Measurements from ENCODE around the gene IL1RAPL1. TPM values are rescaled to one million over a fixed set of nuclear protein-coding genes. Genes with fewer than 3 reads are reported as not detected.

IL1RAPL1 gene
- polyA plus RNA-seq, 1 donor from 2014 or later, result not detected

DNA sequence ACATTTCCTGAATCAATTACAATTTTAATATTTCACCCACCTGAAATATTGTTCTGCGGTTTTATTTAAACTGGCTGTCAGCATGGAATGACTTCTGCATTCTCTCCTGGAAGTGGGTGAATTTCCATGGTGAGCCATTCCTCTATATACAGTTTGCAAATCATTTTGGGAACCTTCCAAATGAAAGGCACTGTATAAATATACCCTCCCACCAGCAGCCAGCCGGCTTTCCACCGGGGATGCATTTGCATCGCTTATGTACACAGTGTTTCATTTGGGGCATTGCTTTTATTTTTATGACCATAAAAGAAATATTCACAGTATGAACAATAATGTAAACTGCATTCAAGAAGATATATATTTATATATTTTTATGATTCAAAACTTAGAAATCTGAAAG lies 4.7 kb upstream of the IL1RAPL1 start:
- Histone ChIP-seq H3K36me3 (ENCODE audit: insufficient read depth, low read length) (no peaks in the 10 kb centered on the region), H3K27ac (ENCODE audit: low read length) (no peak overlapping the region), H3K9ac (ENCODE audit: low read length) (no peak overlapping the region), H2AFZ (ENCODE audit: low read depth, low read length) (no peak overlapping the region), H3K79me2 (replicated peaks; ENCODE audit: insufficient read depth, low read length) (no peaks in the 10 kb centered on the region), H3K4me3 (ENCODE audit: low read length) (no peak overlapping the region), H3K4me2 (ENCODE audit: low read length) (no peak overlapping the region), H3K27me3 (ENCODE audit: insufficient read depth, low read depth, low read length) (no peaks in the 10 kb centered on the region), H3K9me3 (ENCODE audit: low read length) (no peaks in the 10 kb centered on the region), H3F3A (ENCODE audit: insufficient read depth, low read length, poor library complexity, severe bottlenecking) (no peaks in the 10 kb centered on the region), H4K20me1 (ENCODE audit: insufficient read depth) (no peaks in the 10 kb centered on the region), H3K9me2 (ENCODE audit: insufficient read depth, low read length) (no peaks in the 10 kb centered on the region)
- TF ChIP-seq RAD21 (conservative IDR thresholded peaks at IDR 0.05), result no peak
- TF ChIP-seq, protein P1, sequence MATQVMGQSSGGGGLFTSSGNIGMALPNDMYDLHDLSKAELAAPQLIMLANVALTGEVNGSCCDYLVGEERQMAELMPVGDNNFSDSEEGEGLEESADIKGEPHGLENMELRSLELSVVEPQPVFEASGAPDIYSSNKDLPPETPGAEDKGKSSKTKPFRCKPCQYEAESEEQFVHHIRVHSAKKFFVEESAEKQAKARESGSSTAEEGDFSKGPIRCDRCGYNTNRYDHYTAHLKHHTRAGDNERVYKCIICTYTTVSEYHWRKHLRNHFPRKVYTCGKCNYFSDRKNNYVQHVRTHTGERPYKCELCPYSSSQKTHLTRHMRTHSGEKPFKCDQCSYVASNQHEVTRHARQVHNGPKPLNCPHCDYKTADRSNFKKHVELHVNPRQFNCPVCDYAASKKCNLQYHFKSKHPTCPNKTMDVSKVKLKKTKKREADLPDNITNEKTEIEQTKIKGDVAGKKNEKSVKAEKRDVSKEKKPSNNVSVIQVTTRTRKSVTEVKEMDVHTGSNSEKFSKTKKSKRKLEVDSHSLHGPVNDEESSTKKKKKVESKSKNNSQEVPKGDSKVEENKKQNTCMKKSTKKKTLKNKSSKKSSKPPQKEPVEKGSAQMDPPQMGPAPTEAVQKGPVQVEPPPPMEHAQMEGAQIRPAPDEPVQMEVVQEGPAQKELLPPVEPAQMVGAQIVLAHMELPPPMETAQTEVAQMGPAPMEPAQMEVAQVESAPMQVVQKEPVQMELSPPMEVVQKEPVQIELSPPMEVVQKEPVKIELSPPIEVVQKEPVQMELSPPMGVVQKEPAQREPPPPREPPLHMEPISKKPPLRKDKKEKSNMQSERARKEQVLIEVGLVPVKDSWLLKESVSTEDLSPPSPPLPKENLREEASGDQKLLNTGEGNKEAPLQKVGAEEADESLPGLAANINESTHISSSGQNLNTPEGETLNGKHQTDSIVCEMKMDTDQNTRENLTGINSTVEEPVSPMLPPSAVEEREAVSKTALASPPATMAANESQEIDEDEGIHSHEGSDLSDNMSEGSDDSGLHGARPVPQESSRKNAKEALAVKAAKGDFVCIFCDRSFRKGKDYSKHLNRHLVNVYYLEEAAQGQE (IDR thresholded peaks at IDR 0.05; ENCODE audit: borderline replicate concordance), result no peak
- no peak for TF ChIP-seq EZH2 (IDR thresholded peaks at IDR 0.05; ENCODE audit: borderline replicate concordance, insufficient read depth, low read length, poor library complexity, severe bottlenecking)
- no peak for TF ChIP-seq MXI1 (conservative IDR thresholded peaks at IDR 0.05; ENCODE audit: poor library complexity, severe bottlenecking)
- TF ChIP-seq EP300 (conservative IDR thresholded peaks at IDR 0.05; ENCODE audit: poor library complexity, severe bottlenecking), result no peak
- TF ChIP-seq SMC3 (conservative IDR thresholded peaks at IDR 0.05; ENCODE audit: poor library complexity), result no peak
- TF ChIP-seq, protein P2, sequence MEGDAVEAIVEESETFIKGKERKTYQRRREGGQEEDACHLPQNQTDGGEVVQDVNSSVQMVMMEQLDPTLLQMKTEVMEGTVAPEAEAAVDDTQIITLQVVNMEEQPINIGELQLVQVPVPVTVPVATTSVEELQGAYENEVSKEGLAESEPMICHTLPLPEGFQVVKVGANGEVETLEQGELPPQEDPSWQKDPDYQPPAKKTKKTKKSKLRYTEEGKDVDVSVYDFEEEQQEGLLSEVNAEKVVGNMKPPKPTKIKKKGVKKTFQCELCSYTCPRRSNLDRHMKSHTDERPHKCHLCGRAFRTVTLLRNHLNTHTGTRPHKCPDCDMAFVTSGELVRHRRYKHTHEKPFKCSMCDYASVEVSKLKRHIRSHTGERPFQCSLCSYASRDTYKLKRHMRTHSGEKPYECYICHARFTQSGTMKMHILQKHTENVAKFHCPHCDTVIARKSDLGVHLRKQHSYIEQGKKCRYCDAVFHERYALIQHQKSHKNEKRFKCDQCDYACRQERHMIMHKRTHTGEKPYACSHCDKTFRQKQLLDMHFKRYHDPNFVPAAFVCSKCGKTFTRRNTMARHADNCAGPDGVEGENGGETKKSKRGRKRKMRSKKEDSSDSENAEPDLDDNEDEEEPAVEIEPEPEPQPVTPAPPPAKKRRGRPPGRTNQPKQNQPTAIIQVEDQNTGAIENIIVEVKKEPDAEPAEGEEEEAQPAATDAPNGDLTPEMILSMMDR (IDR thresholded peaks at IDR 0.05; ENCODE audit: poor library complexity, severe bottlenecking), result no peak
- no peak for TF ChIP-seq TAF1 (IDR thresholded peaks at IDR 0.05; ENCODE audit: low read depth)
- TF ChIP-seq POLR2AphosphoS5 (IDR thresholded peaks at IDR 0.05), result no peak

DNA sequence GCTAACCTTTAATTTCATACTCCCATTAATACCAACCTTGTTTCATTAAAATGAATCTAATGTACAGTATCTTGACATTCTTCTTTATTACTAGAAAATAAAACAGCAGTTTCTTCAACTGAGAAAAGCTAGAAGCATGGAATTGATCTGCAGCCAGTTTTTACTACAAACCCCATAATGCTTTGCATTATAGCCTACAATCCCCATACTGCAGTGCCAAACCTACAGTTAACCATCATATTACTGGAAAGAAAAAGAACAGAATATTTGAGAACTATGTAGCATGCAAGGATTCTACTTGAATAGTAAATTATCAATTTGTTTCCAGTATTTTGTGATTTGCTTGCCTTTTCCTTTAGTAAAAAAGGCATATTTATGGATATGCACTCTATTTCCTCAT lies 3.2 kb upstream of the IL1RAPL1 start:
- TF ChIP-seq, protein P2 (IDR thresholded peaks at IDR 0.05; ENCODE audit: poor library complexity, severe bottlenecking), result no peak
- TF ChIP-seq RAD21 (conservative IDR thresholded peaks at IDR 0.05), result no peak
- TF ChIP-seq EP300 (conservative IDR thresholded peaks at IDR 0.05; ENCODE audit: poor library complexity, severe bottlenecking), result no peak
- TF ChIP-seq MXI1 (conservative IDR thresholded peaks at IDR 0.05; ENCODE audit: poor library complexity, severe bottlenecking), result no peak
- TF ChIP-seq TAF1 (IDR thresholded peaks at IDR 0.05; ENCODE audit: low read depth), result no peak
- TF ChIP-seq POLR2AphosphoS5 (IDR thresholded peaks at IDR 0.05), result no peak
- TF ChIP-seq, protein P1 (IDR thresholded peaks at IDR 0.05; ENCODE audit: borderline replicate concordance), result no peak
- TF ChIP-seq EZH2 (IDR thresholded peaks at IDR 0.05; ENCODE audit: borderline replicate concordance, insufficient read depth, low read length, poor library complexity, severe bottlenecking), result no peak
- TF ChIP-seq SMC3 (conservative IDR thresholded peaks at IDR 0.05; ENCODE audit: poor library complexity), result no peak
- H4K20me1 ChIP-seq (ENCODE audit: insufficient read depth), result no peaks in the 10 kb centered on the region
- no peaks in the 10 kb centered on the region for H3K9me2 ChIP-seq (ENCODE audit: insufficient read depth, low read length)
- no peak overlapping the region for H2AFZ ChIP-seq (ENCODE audit: low read depth, low read length)
- no peak overlapping the region for H3K4me3 ChIP-seq (ENCODE audit: low read length)
- no peaks in the 10 kb centered on the region for H3F3A ChIP-seq (ENCODE audit: insufficient read depth, low read length, poor library complexity, severe bottlenecking)
- H3K36me3 ChIP-seq (ENCODE audit: insufficient read depth, low read length), result no peaks in the 10 kb centered on the region
- H3K27ac ChIP-seq (ENCODE audit: low read length), result no peak overlapping the region
- no peaks in the 10 kb centered on the region for H3K79me2 ChIP-seq (replicated peaks; ENCODE audit: insufficient read depth, low read length)
- H3K4me2 ChIP-seq (ENCODE audit: low read length), result no peak overlapping the region
- no peaks in the 10 kb centered on the region for H3K9me3 ChIP-seq (ENCODE audit: low read length)
- H3K27me3 ChIP-seq (ENCODE audit: insufficient read depth, low read depth, low read length), result no peaks in the 10 kb centered on the region
- H3K9ac ChIP-seq (ENCODE audit: low read length), result no peak overlapping the region
